SK-N-MC (cell line): ENCODE data around the gene DCLRE1B.

ENCODE experiments used
- EZH2 ChIP-seq: fragments of 200-600 bp; sonication (generic); IDR thresholded peaks from one replicate; pipeline ENCODE4 v1.6.1; 2017; ENCODE audit warnings: antibody characterized with exemption
- FOXP2 ChIP-seq: optimal IDR thresholded peaks from 2 replicates; pipeline ENCODE3; 2011; ENCODE audit warnings: mild to moderate bottlenecking, moderate library complexity; ENCODE audit not compliant: insufficient read depth; ENCODE audit errors: extremely low read length, control extremely low read depth
- POLR2AphosphoS5 ChIP-seq: IDR thresholded peaks from 2 replicates; pipeline ENCODE4 v1.6.1; 2012; ENCODE audit warnings: mild to moderate bottlenecking, low read depth, low read length, borderline replicate concordance

DNA sequence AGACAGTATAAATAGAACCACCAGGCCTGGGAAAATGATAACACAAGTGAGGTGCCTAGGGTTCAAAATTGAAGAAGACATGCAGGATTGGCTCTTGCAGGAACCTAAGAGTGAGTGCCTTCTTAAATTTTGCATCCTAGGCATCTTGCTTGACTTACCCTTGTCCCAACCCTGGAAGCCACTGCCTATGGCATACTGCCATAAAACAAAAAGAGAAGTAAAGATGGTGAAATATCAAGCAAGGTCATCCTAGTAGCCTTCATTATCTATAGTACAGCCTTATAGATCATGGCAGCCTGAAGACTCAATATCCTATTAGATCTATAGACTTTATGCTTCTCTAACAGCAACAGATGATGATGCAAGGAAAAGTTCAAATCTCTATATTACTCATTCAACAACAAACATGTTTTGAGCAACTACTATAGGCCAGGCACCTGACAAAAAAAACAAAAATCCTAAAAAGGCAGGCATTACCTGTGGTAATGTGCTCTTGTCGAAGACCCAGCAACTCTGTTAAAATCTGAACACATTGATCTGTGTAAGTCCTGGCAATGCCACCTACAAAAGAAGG is 6.8 kb upstream of the DCLRE1B start:
- TF ChIP-seq POLR2AphosphoS5 (no peak), EZH2 (no peak), FOXP2 (no peak)
